Heart left ventricle (tissue), 16 donors: Measurements from ENCODE around the gene LCE1B. TPM values are rescaled to one million over a fixed set of nuclear protein-coding genes. Genes with fewer than 3 reads are reported as not detected.
A peak's percentile ranks its signal among the peaks of the same experiment; 100 is the strongest.

Source experiments
- ATAC-seq, 4 donors: fragments of 200-7000 bp; cut with Tn5 transposase; one replicate each; pipeline ENCODE4 v1.9.1; 2020 to 2022; ENCODE audit warnings: moderate library complexity in 4 of 4, mild to moderate bottlenecking in 3 of 4, moderate number of reproducible peaks in 1 of 4
- DNase-seq, 5 donors: peaks; one replicate each; pipeline ENCODE4 v3.0.0-alpha.2; 2020
- H3K27ac ChIP-seq, 12 donors: fragments of 200-600 bp; sonication (generic) in 4 of 12; one replicate each; pipeline versions ENCODE4 v1.5.0 to v1.8.0; 2016 to 2022; ENCODE audit warnings: mild to moderate bottlenecking in 2 of 12
- H3K27me3 ChIP-seq, 9 donors: fragments of 200-600 bp; sonication (generic) in 2 of 9; one replicate each; pipeline versions ENCODE4 v1.5.1 to v1.8.0; 2016 to 2022; ENCODE audit warnings: mild to moderate bottlenecking in 3 of 9
- H3K36me3 ChIP-seq, 9 donors: fragments of 200-600 bp; sonication (generic) in 2 of 9; one replicate each; pipeline versions ENCODE4 v1.5.0 to v1.8.0; 2018 to 2022; ENCODE audit warnings: mild to moderate bottlenecking in 2 of 9
- H3K4me1 ChIP-seq, 12 donors: fragments of 200-600 bp; sonication (generic) in 4 of 12; one replicate each; pipeline versions ENCODE4 v1.5.0 to v1.8.0; 2016 to 2022; ENCODE audit warnings: mild to moderate bottlenecking in 3 of 12
- H3K4me3 ChIP-seq, 12 donors: fragments of 200-600 bp; sonication (generic) in 4 of 12; one replicate each; pipeline versions ENCODE4 v1.5.0 to v1.8.0; 2017 to 2022; ENCODE audit warnings: mild to moderate bottlenecking in 9 of 12, moderate library complexity in 4 of 12
- H3K9me3 ChIP-seq, 12 donors: fragments of 200-600 bp; sonication (generic) in 4 of 12; one replicate each; pipeline versions ENCODE4 v1.5.0 to v1.8.0; 2016 to 2022; ENCODE audit warnings: mild to moderate bottlenecking in 1 of 12
- POLR2A ChIP-seq, 2 donors: fragments of 450-650 bp; IDR thresholded peaks; one replicate each; pipeline ENCODE4 v1.6.1; 2017; ENCODE audit warnings: antibody characterized with exemption in 2 of 2, mild to moderate bottlenecking in 2 of 2, moderate library complexity in 2 of 2
- WGBS, 4 donors: extraction: QIAGEN DNeasy Blood & Tissue Kit in 2 of 4; methylation state at CpG; one replicate each; pipeline versions ENCODE4 v1.1.5 to v1.1.7; 2013 to 2018; 5-methylcytosine and 5-hydroxymethylcytosine counted together
- intact Hi-C, 10 donors: fragments of 100-400 bp; cut with DNase I; formaldehyde crosslinking; loops; one replicate each; pipeline versions ENCODE4 v1.11.1 to v1.14.2; 2022
- long read RNA-seq, 3 donors: library from polyadenylated mRNA; unstranded; transcript quantifications; one replicate each; pipeline ENCODE4 v2.0.0, GENCODE V29; 2020 to 2021
- polyA plus RNA-seq, 2 donors: library from polyadenylated mRNA; stranded (reverse); fragments of 200-250 nt; gene quantifications; one replicate each; pipeline ENCODE4 v1.2.3, GENCODE V29; 2013
- total RNA-seq, 9 donors: library from RNA; depleted of rRNA in 2 of 9; stranded (reverse); fragments of >200 nt in 2 of 9; fragmentation: NEBNext Ultra II Directional in 3 of 9; extraction: Animal tissue kit (Norgen Biotek cat#: 25700) in 3 of 9; gene quantifications; one replicate each; pipeline versions ENCODE4 v1.1.0 to v1.2.4, GENCODE V29; 2016 to 2023
- TF ChIP-seq, protein P1 (sequence below), 12 donors: fragments of 200-600 bp; sonication (generic) in 4 of 12; IDR thresholded peaks; one replicate each; pipeline versions ENCODE4 v1.5.0 to v1.8.0; 2018 to 2022; ENCODE audit warnings: antibody characterized with exemption in 12 of 12, mild to moderate bottlenecking in 5 of 12
- donor health status: ischemic (EF 13 %, LVEDD 7.1; RV severe dilation, severe dysfunction).
- donor health status: healthy with polysubstance abuse.
- donor health status: DM: no; HTN: yes; CAD: no.
- donor health status: DM: no; HTN: no; CAD: no.
- donor health status: ischemic (EF 25% LVEDD 6.9; RV normal size, moderate dysfunction).
- donor health status: ischemic (EF 25% LVEDD 5.7; RV mildly dilated, moderate dysfunction).
- donor health status: healthy.
- donor health status: DM: yes; HTN: yes; CAD: no.
- donor health status: ischemic (EF 35%, LVEDD 5.7; RV mildly dilated, moderate dysfunction).
- donor health status: nonischemic (EF 11% LVEDD 7.7; RV severe dilation, severe dysfunction).
- donor health status: DM: yes; HTN: yes; CAD: no.
- donor health status: PGD.
- donor health status: ischemic (EF 29% LVEDD 5.4; RV normal size, mild dysfunction).
- donor health status: nonischemic (EF 23%, LVEDD 6.1; RV moderate dilation, normal function).

Gene LCE1B, protein sequence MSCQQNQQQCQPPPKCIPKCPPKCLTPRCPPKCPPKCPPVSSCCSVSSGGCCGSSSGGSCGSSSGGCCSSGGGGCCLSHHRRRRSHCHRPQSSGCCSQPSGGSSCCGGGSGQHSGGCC
- total RNA-seq (not detected), polyA plus RNA-seq (not detected)
- long read RNA-seq, donor 1: 0 reads
- long read RNA-seq, donor 2: 0 reads
- long read RNA-seq, donor 3: 0 reads

DNA sequence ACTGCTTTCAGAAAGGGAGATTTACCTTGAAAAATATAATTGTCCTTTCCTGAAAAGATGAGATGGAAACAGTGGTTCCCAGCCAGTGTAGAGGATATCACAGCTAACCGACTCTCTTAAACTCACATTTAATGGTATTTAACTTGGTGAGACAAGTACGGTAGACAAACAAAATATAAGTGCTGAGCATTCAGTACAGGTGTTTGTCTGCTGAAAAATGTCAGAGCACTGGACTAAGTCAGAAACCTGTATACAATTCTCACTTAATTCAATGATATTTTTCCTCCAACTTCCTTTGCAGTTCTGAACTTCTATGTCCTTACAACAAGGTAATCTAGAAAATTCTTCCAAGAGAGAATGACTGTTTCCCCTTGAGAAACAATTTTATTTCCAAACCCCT is at the start of gene LCE1B:
LCE1B (plus strand) TSS at position 301 of the 400 bp plus-strand sequence. CDS start 476 bp downstream, outside the sequence.
- intact Hi-C loops: no loop called here
- ATAC-seq (no peak), DNase-seq (no peak)
- no peak within 1 kb of the TSS for H3K27ac ChIP-seq
- TF ChIP-seq, protein P1, sequence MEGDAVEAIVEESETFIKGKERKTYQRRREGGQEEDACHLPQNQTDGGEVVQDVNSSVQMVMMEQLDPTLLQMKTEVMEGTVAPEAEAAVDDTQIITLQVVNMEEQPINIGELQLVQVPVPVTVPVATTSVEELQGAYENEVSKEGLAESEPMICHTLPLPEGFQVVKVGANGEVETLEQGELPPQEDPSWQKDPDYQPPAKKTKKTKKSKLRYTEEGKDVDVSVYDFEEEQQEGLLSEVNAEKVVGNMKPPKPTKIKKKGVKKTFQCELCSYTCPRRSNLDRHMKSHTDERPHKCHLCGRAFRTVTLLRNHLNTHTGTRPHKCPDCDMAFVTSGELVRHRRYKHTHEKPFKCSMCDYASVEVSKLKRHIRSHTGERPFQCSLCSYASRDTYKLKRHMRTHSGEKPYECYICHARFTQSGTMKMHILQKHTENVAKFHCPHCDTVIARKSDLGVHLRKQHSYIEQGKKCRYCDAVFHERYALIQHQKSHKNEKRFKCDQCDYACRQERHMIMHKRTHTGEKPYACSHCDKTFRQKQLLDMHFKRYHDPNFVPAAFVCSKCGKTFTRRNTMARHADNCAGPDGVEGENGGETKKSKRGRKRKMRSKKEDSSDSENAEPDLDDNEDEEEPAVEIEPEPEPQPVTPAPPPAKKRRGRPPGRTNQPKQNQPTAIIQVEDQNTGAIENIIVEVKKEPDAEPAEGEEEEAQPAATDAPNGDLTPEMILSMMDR (IDR thresholded peaks at IDR 0.05): no peak
- no peak for TF ChIP-seq POLR2A (IDR thresholded peaks at IDR 0.05)
- no peaks in the 10 kb centered on the region for H3K4me1 ChIP-seq
- peaks cover 0 to 11% (median 0%) of the 10 kb centered on the region in 9 donors for H3K27me3 ChIP-seq
- 65 to 97% (median 90%) methylated on average over 2 of the region's 2 CpGs for WGBS, 4 donors
- H3K36me3 ChIP-seq: no peaks in the 10 kb centered on the region
- H3K9me3 ChIP-seq: peaks cover 0 to 4% (median 0%) of the 10 kb centered on the region in 12 donors
- no peak within 1 kb of the TSS for H3K4me3 ChIP-seq

DNA sequence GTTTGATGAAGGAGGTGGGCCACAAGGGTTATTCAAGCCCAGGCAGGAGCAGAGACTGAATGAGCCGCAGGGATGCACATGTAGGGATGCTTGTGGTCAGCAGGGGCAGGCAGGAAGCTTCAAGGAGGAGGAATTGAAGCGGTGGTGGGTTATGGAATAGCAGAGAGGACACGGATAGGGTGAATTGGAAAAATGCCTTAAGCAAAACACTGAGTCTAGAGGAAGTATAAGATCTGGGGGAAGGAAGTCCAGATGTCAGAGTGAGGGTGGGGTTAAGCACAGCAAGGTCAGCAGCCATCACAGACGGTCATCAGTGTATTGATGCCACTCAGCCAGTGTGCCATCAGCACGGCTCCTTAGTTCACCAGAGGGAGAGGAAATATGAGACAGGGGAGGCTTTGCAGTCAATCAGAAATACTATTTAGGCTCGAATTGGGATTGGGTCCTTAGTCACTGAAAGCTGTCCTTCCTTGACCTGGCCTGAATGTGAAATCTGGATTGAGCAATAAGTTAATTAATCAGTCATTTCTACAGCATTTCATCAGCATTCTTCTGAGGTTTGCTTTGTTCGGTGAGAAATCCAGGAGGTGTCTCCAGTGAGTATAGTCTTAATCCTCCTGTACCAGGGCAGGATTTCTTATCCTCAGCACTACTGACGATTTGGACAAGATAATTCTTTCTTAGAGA is 42.8 kb upstream of the LCE1B start:
- TF ChIP-seq, protein P1 (IDR thresholded peaks at IDR 0.05): no peak
- TF ChIP-seq POLR2A (IDR thresholded peaks at IDR 0.05): no peak
- DNase-seq (no peak), ATAC-seq (peak in 1 of 4 donors; percentile 18)
- no peaks in the 10 kb centered on the region for H3K4me1 ChIP-seq
- H3K4me3 ChIP-seq: no peak overlapping the region
- WGBS, 4 donors: 43 to 60% (median 44%) methylated on average over 8 of the region's 8 CpGs
- H3K27ac ChIP-seq: no peak overlapping the region
- H3K27me3 ChIP-seq: peaks cover 0 to 8% (median 0%) of the 10 kb centered on the region in 9 donors
- no peaks in the 10 kb centered on the region for H3K9me3 ChIP-seq
- intact Hi-C loops: no loop called here
- H3K36me3 ChIP-seq: no peaks in the 10 kb centered on the region

DNA sequence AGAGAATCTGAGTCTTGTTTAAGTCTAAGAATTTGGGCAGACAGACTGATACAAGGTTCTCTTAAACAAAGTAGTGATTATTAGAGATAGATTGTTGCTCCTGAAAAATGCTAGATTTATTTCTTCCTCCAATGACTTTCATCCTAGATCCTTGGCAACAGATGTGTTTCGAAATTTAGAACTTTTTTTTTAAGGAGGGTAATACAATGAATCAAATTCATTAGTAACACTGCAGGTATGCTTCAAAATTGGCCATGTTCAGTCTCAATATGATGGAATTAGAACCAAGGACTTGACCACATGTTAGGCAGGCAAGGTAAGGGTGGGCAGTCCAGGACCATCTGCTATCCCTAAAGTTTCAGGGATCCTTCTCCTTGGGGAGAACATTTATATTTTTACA is 41.4 kb upstream of the LCE1B start:
- intact Hi-C loops: no loop called here
- TF ChIP-seq POLR2A (IDR thresholded peaks at IDR 0.05): no peak
- DNase-seq (no peak), ATAC-seq (no peak)
- Histone ChIP-seq H3K4me3 (no peak overlapping the region), H3K27me3 (peaks cover 0 to 8% (median 0%) of the 10 kb centered on the region in 9 donors), H3K9me3 (no peaks in the 10 kb centered on the region), H3K4me1 (no peaks in the 10 kb centered on the region), H3K27ac (no peak overlapping the region), H3K36me3 (no peaks in the 10 kb centered on the region)
- WGBS, 4 donors: 55 to 70% (median 60%) methylated on average over 1 of the region's 1 CpG

DNA sequence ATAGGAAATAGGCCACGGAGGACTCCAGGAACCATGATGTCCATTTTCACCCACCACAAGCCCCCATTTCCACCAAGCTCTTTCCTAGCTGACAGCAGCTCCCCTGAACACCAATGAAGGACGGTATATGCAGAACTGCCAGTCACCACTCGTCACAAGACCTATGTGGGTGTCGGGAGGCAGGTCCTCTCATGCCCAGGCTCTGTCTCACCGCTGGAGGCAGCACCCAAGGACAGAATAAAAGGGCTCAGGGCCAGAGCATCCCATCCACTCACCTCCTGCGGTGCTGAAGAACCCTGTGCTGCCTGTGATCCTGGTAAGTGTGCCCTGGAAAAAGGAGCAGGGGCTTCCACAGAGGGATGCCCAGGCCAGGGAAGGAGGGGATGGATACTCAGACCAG is 36.9 kb upstream of the LCE1B start, which contains the start of gene LCE1F:
LCE1F (plus strand) TSS at position 266 of the 400 bp plus-strand sequence. CDS start 1,232 bp downstream, outside the sequence.
- Histone ChIP-seq H3K27me3 (no peaks in the 10 kb centered on the region), H3K4me1 (no peaks in the 10 kb centered on the region), H3K4me3 (no peak within 1 kb of the TSS), H3K36me3 (no peaks in the 10 kb centered on the region), H3K9me3 (peaks cover 0 to 5% (median 0%) of the 10 kb centered on the region in 12 donors), H3K27ac (no peak within 1 kb of the TSS)
- intact Hi-C loops: no loop called here
- 57 to 65% (median 58%) methylated on average over 5 to 6 of the region's 6 CpGs for WGBS, 4 donors
- DNase-seq: no peak
- TF ChIP-seq, protein P1 (IDR thresholded peaks at IDR 0.05): no peak
- TF ChIP-seq POLR2A (IDR thresholded peaks at IDR 0.05): no peak
- no peak for ATAC-seq
